Esophagus muscularis mucosa (tissue), 4 donors: ENCODE data around the gene ZNF366.

Experiments used
- CTCF ChIP-seq, 3 experiments: fragments of 200-600 bp in 2 of 3; fragments of 450-650 bp in 1 of 3; sonication (generic) in 2 of 3; IDR thresholded peaks; one replicate each; pipeline ENCODE4 v1.5.1; 2017 to 2019; ENCODE audit warnings: antibody characterized with exemption in 3 of 3, mild to moderate bottlenecking in 2 of 3, moderate library complexity in 1 of 3
- EP300 ChIP-seq: sonication (generic); formaldehyde crosslinking; IDR thresholded peaks from one replicate; pipeline ENCODE4 v1.6.1; 2017; ENCODE audit warnings: antibody characterized with exemption
- POLR2A ChIP-seq: fragments of 450-650 bp; IDR thresholded peaks from one replicate; pipeline ENCODE4 v1.6.1; 2017; ENCODE audit warnings: antibody characterized with exemption, moderate library complexity, mild to moderate bottlenecking, low read depth

GRCh38 chr5:72503888-72504491 is 3.2 kb downstream of the ZNF366 start:
- no peak for TF ChIP-seq EP300
- TF ChIP-seq CTCF (IDR thresholded peaks at IDR 0.05) = no peak
- no peak for TF ChIP-seq POLR2A
